Brain microvascular endothelial cell (primary cell): ENCODE results near the gene SMIM28.

Experiments used
- DNase-seq: peaks from one replicate; pipeline ENCODE4 v3.0.0-alpha.2; 2020
- H3K27ac ChIP-seq: fragments of 250-450 bp; sonication (Bioruptor Pico); 2 replicates; pipeline ENCODE4 v1.5.1; 2020; ENCODE audit warnings: mild to moderate bottlenecking, moderate library complexity
- H3K27me3 ChIP-seq: fragments of 250-450 bp; sonication (Bioruptor Pico); replicated peaks from 2 replicates; pipeline ENCODE4 v1.5.1; 2020; ENCODE audit warnings: mild to moderate bottlenecking
- H3K36me3 ChIP-seq: fragments of 250-450 bp; sonication (Bioruptor Pico); replicated peaks from 2 replicates; pipeline ENCODE4 v1.5.1; 2020; ENCODE audit warnings: mild to moderate bottlenecking
- H3K4me3 ChIP-seq: 2 replicates; pipeline ENCODE4 v1.5.1; 2011; ENCODE audit warnings: low read depth, mild to moderate bottlenecking, control low read depth, low read length, moderate library complexity
- in situ Hi-C: cut with HindIII; loops from 2 replicates; pipeline ENCODE4 v1.10.0; 2017; ENCODE audit warnings: low sequenced_read_pairs, low pct_ligation_motif_present
- TF ChIP-seq, protein P1 (sequence below): IDR thresholded peaks from 2 replicates; pipeline ENCODE4 v1.5.1; 2011; ENCODE audit warnings: low read depth, mild to moderate bottlenecking, moderate library complexity, low read length, control low read depth, inconsistent platforms; ENCODE audit errors: missing control alignments

SMIM28 gene

DNA sequence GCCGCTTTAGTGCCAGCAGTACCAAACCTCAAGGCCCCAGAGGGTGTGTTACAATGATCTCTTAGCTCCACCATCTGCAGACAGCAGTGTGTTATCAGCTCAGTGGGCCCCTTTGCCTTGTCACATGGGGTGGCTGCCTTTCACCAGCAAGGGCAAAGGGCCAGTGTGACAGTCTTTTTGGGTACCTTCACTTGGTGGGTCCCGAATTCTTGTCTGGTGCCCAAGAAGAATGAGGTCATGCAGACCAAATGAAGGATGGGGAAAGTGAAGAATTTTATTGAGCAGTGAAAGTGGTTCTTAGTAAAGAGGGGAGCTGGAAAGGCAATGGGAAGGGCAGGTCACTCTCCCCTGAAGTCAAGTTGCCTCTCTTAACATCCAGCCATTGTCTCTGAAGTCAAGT is 2.9 kb upstream of the SMIM28 start:
- TF ChIP-seq, protein P1, sequence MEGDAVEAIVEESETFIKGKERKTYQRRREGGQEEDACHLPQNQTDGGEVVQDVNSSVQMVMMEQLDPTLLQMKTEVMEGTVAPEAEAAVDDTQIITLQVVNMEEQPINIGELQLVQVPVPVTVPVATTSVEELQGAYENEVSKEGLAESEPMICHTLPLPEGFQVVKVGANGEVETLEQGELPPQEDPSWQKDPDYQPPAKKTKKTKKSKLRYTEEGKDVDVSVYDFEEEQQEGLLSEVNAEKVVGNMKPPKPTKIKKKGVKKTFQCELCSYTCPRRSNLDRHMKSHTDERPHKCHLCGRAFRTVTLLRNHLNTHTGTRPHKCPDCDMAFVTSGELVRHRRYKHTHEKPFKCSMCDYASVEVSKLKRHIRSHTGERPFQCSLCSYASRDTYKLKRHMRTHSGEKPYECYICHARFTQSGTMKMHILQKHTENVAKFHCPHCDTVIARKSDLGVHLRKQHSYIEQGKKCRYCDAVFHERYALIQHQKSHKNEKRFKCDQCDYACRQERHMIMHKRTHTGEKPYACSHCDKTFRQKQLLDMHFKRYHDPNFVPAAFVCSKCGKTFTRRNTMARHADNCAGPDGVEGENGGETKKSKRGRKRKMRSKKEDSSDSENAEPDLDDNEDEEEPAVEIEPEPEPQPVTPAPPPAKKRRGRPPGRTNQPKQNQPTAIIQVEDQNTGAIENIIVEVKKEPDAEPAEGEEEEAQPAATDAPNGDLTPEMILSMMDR: no peak
- Histone ChIP-seq H3K4me3 (no peak overlapping the region), H3K27ac (no peak overlapping the region), H3K36me3 (no peaks in the 10 kb centered on the region), H3K27me3 (no peaks in the 10 kb centered on the region)
- in situ Hi-C loops: no loop called here
- DNase-seq: no peak

DNA sequence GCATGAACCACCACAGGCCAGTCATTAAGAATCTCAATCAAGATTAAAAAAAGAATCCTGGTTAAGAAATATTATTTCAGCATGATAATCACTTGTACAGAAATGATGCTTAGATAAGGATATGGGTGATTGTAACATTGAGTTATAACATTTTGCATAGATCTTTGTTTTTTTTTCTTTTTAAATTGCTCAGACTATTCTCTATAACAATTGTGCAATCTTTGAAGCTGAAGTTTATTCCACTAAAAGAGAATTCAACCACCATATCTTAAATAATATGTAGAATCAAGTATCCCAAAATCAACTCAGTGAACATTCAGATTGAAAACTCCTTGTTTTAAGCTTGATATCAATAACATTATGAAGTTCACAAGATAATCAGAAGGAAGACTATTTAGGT is 663 bp upstream of the SMIM28 start:
- DNase-seq: no peak
- in situ Hi-C loops: no loop called here
- TF ChIP-seq, protein P1: no peak
- no peak overlapping the region for H3K4me3 ChIP-seq
- no peaks in the 10 kb centered on the region for H3K36me3 ChIP-seq
- no peaks in the 10 kb centered on the region for H3K27me3 ChIP-seq
- H3K27ac ChIP-seq: no peak overlapping the region

DNA sequence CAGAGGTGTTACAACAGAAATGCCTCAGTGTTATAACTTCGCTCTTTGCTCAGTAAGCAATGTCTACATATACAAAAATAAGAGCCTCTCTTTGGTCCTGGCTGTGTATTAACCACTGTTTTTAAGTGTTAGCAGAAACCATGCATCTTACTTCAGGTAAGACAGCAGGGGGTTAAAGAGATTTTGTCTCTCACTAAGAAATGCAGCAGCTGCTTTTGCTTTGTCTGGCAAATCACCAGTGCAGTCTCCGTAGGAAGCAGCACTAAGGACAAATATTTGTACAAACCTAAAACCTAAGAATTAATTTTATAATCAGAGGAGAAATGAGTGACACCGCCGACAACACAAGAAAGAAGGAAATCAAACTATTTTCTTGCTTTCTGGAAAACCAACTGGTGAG is 758 bp downstream of the SMIM28 start:
- in situ Hi-C loops: no loop called here

DNA sequence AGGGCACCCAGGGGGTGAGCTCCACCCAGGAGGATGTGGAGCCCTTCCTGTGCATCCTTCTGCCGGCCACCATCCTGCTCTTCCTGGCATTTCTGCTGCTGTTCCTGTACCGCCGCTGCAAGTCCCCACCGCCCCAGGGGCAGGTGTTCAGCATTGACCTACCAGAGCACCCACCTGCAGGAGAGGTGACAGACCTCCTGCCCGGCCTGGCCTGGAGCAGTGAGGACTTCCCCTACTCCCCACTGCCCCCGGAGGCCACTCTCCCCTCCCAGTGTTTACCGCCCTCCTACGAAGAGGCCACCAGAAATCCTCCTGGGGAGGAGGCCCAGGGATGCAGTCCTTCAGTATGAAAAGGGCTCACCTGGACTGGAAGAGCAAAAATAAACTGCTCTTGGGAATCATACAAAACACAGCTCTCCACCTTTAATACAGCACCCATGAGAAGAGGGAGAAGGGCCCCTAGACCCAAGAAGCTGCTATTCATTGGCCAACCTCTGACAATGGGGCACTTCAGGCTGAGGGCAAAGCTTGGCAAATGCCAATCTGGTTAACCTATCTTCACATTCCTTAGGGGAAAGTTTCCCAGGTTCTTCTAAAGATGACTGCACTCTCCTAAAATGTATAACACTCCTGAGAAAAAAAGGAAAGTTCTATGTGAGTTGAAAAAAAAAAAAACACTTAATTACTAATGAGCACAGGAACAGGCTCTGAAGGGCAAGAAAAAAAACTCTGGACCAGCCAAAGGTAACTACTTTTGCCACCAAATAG is 5.0 kb downstream of the SMIM28 start:
- in situ Hi-C loops: no loop called here
- no peak overlapping the region for H3K4me3 ChIP-seq
- H3K27me3 ChIP-seq: no peaks in the 10 kb centered on the region
- no peaks in the 10 kb centered on the region for H3K36me3 ChIP-seq
- H3K27ac ChIP-seq: no peak overlapping the region
- TF ChIP-seq, protein P1: peak; percentile 4
- no peak for DNase-seq

More for the DNA sequence above, 758 bp downstream of the SMIM28 start:
- Histone ChIP-seq H3K27ac (no peak overlapping the region), H3K4me3 (no peak overlapping the region), H3K27me3 (no peaks in the 10 kb centered on the region), H3K36me3 (no peaks in the 10 kb centered on the region)
- no peak for DNase-seq
- TF ChIP-seq, protein P1: no peak

DNA sequence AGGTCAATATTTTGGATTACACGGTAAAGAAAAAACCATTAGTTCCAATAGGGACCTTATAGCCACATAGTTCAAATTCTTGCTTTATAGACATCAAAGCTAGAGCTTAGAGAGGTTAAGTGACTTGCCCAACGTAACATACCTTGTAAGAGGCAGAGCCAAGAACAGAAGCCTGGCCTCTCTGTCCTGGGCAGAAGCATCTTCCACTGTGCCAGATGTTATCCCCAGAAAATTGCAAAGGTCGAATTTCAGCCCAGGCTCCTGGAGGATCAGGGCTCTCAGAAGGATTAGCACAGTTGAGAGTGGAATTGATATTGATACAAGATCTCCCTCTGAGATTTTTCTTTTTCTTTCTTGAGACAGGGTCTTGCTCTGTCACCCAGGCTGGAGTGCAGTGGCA is 6.1 kb downstream of the SMIM28 start:
- no peak overlapping the region for H3K4me3 ChIP-seq
- DNase-seq: no peak
- TF ChIP-seq, protein P1: no peak
- in situ Hi-C loops: no loop called here
- no peak overlapping the region for H3K27ac ChIP-seq
- no peaks in the 10 kb centered on the region for H3K36me3 ChIP-seq
- H3K27me3 ChIP-seq: no peaks in the 10 kb centered on the region

DNA sequence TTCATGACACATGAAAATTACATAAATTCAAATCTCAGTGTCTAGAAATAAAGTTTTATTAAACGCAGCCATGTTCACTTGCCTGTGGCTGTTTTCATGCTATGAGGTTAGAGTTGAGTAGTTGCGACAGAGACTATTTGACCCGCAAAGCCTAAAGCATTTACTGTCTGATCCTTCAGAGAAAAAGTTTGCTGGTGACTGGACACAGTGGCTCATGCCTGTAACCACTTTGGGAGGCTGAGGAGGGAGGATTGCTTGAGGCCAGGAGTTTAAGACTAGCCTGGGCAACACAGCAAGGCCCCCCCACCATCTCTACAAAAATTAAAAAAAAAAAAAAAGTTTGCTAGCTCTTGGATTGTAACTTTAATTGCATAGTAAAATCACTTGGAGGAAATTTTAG is 9.2 kb downstream of the SMIM28 start:
- Histone ChIP-seq H3K27ac (no peak overlapping the region), H3K27me3 (no peaks in the 10 kb centered on the region), H3K36me3 (no peaks in the 10 kb centered on the region), H3K4me3 (no peak overlapping the region)
- in situ Hi-C loops: no loop called here
- no peak for DNase-seq
- TF ChIP-seq, protein P1: no peak
